PC-9 (cell line): ENCODE data around the gene FAM90A1. TPM values are rescaled to one million over a fixed set of nuclear protein-coding genes. Genes with fewer than 3 reads are reported as not detected.
"Not testable (repeated sequence)": the region's sequence is repeated elsewhere in the genome, so short reads cannot be mapped to it uniquely, and the experiment has no call there.

Experiments used
- BruUV-seq: library from RNA; stranded (reverse); fragments of 400-500 nt; replicated peaks from 2 replicates; lab custom pipeline; 2021; lab: Mats Ljungman, UMichigan
- CTCF ChIA-PET: fragments of 300-600 bp; sonication (Branson Sonifier 250); formaldehyde crosslinking; loops from one replicate; lab custom pipeline; 2022; ENCODE audit warnings: antibody characterized with exemption; lab: Charles Lee
- POLR2A ChIA-PET: fragments of 300-600 bp; sonication (Branson Sonifier 250); formaldehyde crosslinking; loops from one replicate; lab custom pipeline; 2022; ENCODE audit warnings: antibody characterized with exemption; ENCODE audit not compliant: unreplicated experiment; lab: Charles Lee
- DNase-seq, 2 experiments: peaks; one replicate each; pipeline versions ENCODE4 v3.0.0 to v3.0.0-alpha.2; 2015 to 2022; ENCODE audit warnings: mixed read lengths in 1 of 2
- H2AFZ ChIP-seq: fragments of 200-600 bp; sonication (generic); 2 replicates; pipeline ENCODE4 v1.8.1; 2017; ENCODE audit warnings: antibody characterized with exemption
- H3F3A ChIP-seq: fragments of 200-600 bp; sonication (generic); 2 replicates; pipeline ENCODE4 v1.8.1; 2017; ENCODE audit warnings: antibody characterized with exemption, mild to moderate bottlenecking, low read depth; ENCODE audit not compliant: insufficient read depth
- H3K27ac ChIP-seq: fragments of 200-600 bp; sonication (generic); 2 replicates; pipeline ENCODE4 v1.6.1; 2016; ENCODE audit warnings: mixed run types
- H3K27me3 ChIP-seq: fragments of 200-600 bp; sonication (generic); 2 replicates; pipeline ENCODE4 v1.6.1; 2016; ENCODE audit warnings: low read depth, mixed run types; ENCODE audit not compliant: insufficient read depth
- H3K36me3 ChIP-seq: fragments of 200-600 bp; sonication (generic); 2 replicates; pipeline ENCODE4 v1.6.1; 2016; ENCODE audit warnings: low read depth, mixed run types
- H3K4me1 ChIP-seq: fragments of 200-600 bp; sonication (generic); replicated peaks from 2 replicates; pipeline ENCODE4 v1.6.1; 2016; ENCODE audit warnings: mixed run types; ENCODE audit not compliant: insufficient read depth
- H3K4me2 ChIP-seq: fragments of 200-600 bp; sonication (generic); 2 replicates; pipeline ENCODE4 v1.6.1; 2017; ENCODE audit warnings: mixed run types
- H3K4me3 ChIP-seq: fragments of 200-600 bp; sonication (generic); 2 replicates; pipeline ENCODE4 v1.6.1; 2016; ENCODE audit warnings: mixed run types
- H3K79me2 ChIP-seq: fragments of 200-600 bp; sonication (generic); 2 replicates; pipeline ENCODE4 v1.6.1; 2017; ENCODE audit warnings: low read depth, mixed run types
- H3K9me2 ChIP-seq: fragments of 200-600 bp; sonication (generic); 2 replicates; pipeline ENCODE4 v1.8.1; 2017; ENCODE audit warnings: mild to moderate bottlenecking; ENCODE audit not compliant: insufficient read depth
- H3K9me3 ChIP-seq: fragments of 200-600 bp; sonication (generic); 2 replicates; pipeline ENCODE4 v1.8.1; 2016; ENCODE audit warnings: low read depth; ENCODE audit not compliant: insufficient read depth
- H4K20me1 ChIP-seq: fragments of 200-600 bp; sonication (generic); 2 replicates; pipeline ENCODE4 v1.8.1; 2017; ENCODE audit not compliant: insufficient read depth
- EZH2 ChIP-seq: fragments of 200-600 bp; sonication (generic); IDR thresholded peaks from 2 replicates; pipeline ENCODE4 v1.8.0; 2017; ENCODE audit warnings: antibody characterized with exemption, low read depth
- intact Hi-C: fragments of 100-400 bp; cut with micrococcal nuclease; formaldehyde crosslinking; loops from one replicate; pipeline ENCODE4 v1.10.0; 2022; ENCODE audit not compliant: unreplicated experiment
- total RNA-seq: library from RNA; stranded (reverse); gene quantifications from 2 replicates; pipeline ENCODE4 v1.2.3, GENCODE V29; 2021
- TF ChIP-seq, protein P1 (sequence below): fragments of 200-600 bp; sonication (generic); conservative IDR thresholded peaks from 2 replicates; pipeline ENCODE4 v1.6.1; 2017; ENCODE audit warnings: mixed run types, antibody characterized with exemption, mild to moderate bottlenecking, moderate library complexity

Gene FAM90A1
- total RNA-seq, 1 experiment from 2014 or later = 1.7 TPM

DNA sequence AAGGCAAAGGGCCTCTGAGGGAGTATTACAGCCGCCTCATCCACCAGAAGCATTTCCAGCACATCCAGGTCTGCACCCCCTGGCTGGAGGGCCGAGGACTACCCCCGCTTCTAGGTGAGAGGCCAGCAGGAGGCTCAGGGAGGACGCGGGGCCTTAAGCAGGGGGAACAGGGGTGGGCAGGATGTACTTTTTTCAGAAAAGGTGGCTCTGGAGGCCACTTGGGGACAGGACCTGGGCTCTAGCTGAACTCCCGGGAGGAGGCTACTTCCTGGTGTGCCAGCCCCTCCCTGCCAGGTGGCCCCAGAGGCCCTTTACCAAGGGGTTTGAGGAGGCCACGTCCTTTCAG, 287 bp upstream of the FAM90A1 start:
- peak overlapping the region; percentile 52 for H3K4me3 ChIP-seq

DNA sequence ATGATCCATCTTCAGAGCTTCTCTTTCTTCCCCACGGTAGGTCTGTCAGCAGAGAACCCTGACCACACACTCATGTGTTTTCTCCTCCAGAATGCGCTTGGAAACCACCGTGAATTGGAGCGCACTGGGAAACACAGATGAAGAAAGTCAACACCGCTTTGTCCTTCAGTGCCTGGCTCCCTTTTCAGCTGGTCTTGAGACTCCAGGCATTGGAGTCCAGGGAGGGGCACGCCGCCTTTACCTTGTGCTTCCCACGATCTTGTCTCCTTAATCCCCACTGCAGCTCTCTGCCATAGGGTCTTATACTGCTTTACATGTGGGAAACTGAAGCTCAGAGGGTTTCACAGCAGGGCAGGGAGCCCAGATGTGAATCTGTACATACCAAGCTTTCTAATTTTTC, 1.1 kb downstream of the FAM90A1 start:
- no TSS peak for BruUV-seq
- H2AFZ ChIP-seq = no peak overlapping the region
- H3K36me3 ChIP-seq = no peaks in the 10 kb centered on the region
- no peak for DNase-seq
- H3K9me3 ChIP-seq = no peaks in the 10 kb centered on the region
- POLR2A ChIA-PET = interaction anchor here (0.6 kb wide), 1 partner anchor 11 kb away, joined by 20 read pairs; no protein-coding TSS in a partner anchor
- TF ChIP-seq EZH2 = no peak
- TF ChIP-seq, protein P1, sequence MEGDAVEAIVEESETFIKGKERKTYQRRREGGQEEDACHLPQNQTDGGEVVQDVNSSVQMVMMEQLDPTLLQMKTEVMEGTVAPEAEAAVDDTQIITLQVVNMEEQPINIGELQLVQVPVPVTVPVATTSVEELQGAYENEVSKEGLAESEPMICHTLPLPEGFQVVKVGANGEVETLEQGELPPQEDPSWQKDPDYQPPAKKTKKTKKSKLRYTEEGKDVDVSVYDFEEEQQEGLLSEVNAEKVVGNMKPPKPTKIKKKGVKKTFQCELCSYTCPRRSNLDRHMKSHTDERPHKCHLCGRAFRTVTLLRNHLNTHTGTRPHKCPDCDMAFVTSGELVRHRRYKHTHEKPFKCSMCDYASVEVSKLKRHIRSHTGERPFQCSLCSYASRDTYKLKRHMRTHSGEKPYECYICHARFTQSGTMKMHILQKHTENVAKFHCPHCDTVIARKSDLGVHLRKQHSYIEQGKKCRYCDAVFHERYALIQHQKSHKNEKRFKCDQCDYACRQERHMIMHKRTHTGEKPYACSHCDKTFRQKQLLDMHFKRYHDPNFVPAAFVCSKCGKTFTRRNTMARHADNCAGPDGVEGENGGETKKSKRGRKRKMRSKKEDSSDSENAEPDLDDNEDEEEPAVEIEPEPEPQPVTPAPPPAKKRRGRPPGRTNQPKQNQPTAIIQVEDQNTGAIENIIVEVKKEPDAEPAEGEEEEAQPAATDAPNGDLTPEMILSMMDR = no peak
- no peak overlapping the region for H3K27ac ChIP-seq
- no peaks in the 10 kb centered on the region for H3K79me2 ChIP-seq
- H4K20me1 ChIP-seq = no peaks in the 10 kb centered on the region
- H3K9me2 ChIP-seq = no peaks in the 10 kb centered on the region
- H3K4me3 ChIP-seq = no peak overlapping the region
- CTCF ChIA-PET = interaction anchor here (0.6 to 0.7 kb wide), 2 partner anchors 138 to 178 kb away, joined by 3 to 9 read pairs; no protein-coding TSS in a partner anchor
- H3K27me3 ChIP-seq = no peaks in the 10 kb centered on the region
- no peaks in the 10 kb centered on the region for H3F3A ChIP-seq
- intact Hi-C loops = no loop called here
- H3K4me1 ChIP-seq = peaks cover 4% of the 10 kb centered on the region; the same call in 1 of the 2 replicates
- H3K4me2 ChIP-seq = no peak overlapping the region

More for the DNA sequence above, 287 bp upstream of the FAM90A1 start:
- H3K4me1 ChIP-seq, H3K9me2 ChIP-seq, CTCF ChIA-PET, H3K9me3 ChIP-seq, H3K79me2 ChIP-seq, H4K20me1 ChIP-seq, H3K27me3 ChIP-seq, BruUV-seq, H3K36me3 ChIP-seq, H3F3A ChIP-seq, intact Hi-C loops: not testable (repeated sequence)
- peak overlapping the region; percentile 77 for H2AFZ ChIP-seq
- DNase-seq = peak in 1 of 2 experiments; percentile 40
- peak overlapping the region; percentile 73 for H3K4me2 ChIP-seq
- POLR2A ChIA-PET = interaction anchor here (0.6 to 0.7 kb wide), 2 partner anchors 108 to 299 kb away, joined by 3 to 5 read pairs; no protein-coding TSS in a partner anchor
- peak overlapping the region; percentile 78 for H3K27ac ChIP-seq

DNA sequence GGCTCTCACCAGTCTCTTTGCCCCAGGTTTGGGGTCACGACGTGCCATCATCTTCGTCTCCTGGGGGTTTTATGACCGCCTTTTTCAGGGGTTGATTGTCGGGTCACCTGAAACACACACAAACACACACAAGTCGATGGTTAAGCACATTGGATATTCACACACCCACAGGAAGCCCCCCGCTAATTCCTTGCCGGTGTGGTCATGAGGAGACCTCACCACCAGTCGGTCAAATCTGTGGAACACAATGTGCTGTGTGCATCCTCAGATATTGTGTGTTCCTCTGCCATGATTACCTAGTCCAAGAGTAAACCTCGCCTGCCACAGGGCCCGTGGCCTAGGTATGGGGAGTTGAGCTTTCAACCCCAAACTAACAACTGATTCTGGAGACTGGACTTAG, 2.6 kb downstream of the FAM90A1 start:
- H3F3A ChIP-seq, H2AFZ ChIP-seq, H3K4me3 ChIP-seq, H3K27me3 ChIP-seq, H3K27ac ChIP-seq, CTCF ChIA-PET, H3K9me2 ChIP-seq, H3K79me2 ChIP-seq, H3K9me3 ChIP-seq, DNase-seq, intact Hi-C loops, H3K4me1 ChIP-seq, H3K4me2 ChIP-seq, POLR2A ChIA-PET, H3K36me3 ChIP-seq, BruUV-seq, H4K20me1 ChIP-seq: not testable (repeated sequence)

- H3K9me3 ChIP-seq, BruUV-seq, H3F3A ChIP-seq, intact Hi-C loops, H3K4me1 ChIP-seq, H2AFZ ChIP-seq, CTCF ChIA-PET, DNase-seq, H3K9me2 ChIP-seq, H4K20me1 ChIP-seq, H3K36me3 ChIP-seq, H3K4me3 ChIP-seq, H3K27ac ChIP-seq, H3K79me2 ChIP-seq, POLR2A ChIA-PET, H3K4me2 ChIP-seq, H3K27me3 ChIP-seq: not testable (repeated sequence)
Measured at GRCh38 chr12:8223646-8224045, 3.8 kb downstream of the FAM90A1 start.

GRCh38 chr12:8222303-8222702, 5.1 kb downstream of the FAM90A1 start:
- DNase-seq, H3K4me1 ChIP-seq, H2AFZ ChIP-seq, BruUV-seq, H3K9me3 ChIP-seq, intact Hi-C loops, POLR2A ChIA-PET, H3K27ac ChIP-seq, H3K36me3 ChIP-seq, H3K4me2 ChIP-seq, H3F3A ChIP-seq, H3K79me2 ChIP-seq, H4K20me1 ChIP-seq, CTCF ChIA-PET, H3K4me3 ChIP-seq, H3K9me2 ChIP-seq: not testable (repeated sequence)
- H3K27me3 ChIP-seq = peaks cover 14% of the 10 kb centered on the region; the same call in 1 of the 2 replicates

DNA sequence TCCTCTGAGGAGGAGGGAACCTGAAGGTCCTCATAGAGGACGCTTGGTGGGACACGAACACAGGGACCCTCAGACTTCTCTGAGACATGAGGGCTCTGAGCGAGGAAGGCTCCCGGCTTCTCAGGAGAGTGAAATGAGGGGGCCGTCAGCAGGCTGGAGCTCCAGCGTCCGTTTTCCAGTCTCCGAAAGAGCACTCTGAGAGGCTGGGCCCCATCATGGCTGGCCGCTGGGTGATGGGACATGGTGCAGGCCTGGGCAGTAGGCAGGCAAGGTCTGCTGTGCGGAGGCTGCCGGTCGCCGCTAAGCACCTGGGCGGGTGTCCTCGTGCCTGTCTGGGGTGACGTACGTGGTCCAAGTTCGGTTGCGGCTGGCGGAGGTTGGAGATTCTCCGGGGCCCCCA, 5.6 kb downstream of the FAM90A1 start:
- H3K4me1 ChIP-seq, H3K4me3 ChIP-seq, H3K9me3 ChIP-seq, H3K9me2 ChIP-seq, BruUV-seq, H4K20me1 ChIP-seq, H3K4me2 ChIP-seq, H3K27ac ChIP-seq, intact Hi-C loops, H3K36me3 ChIP-seq, H3F3A ChIP-seq, CTCF ChIA-PET, DNase-seq, POLR2A ChIA-PET, H2AFZ ChIP-seq, H3K79me2 ChIP-seq: not testable (repeated sequence)
- H3K27me3 ChIP-seq = peaks cover 14% of the 10 kb centered on the region; the same call in 1 of the 2 replicates

DNA sequence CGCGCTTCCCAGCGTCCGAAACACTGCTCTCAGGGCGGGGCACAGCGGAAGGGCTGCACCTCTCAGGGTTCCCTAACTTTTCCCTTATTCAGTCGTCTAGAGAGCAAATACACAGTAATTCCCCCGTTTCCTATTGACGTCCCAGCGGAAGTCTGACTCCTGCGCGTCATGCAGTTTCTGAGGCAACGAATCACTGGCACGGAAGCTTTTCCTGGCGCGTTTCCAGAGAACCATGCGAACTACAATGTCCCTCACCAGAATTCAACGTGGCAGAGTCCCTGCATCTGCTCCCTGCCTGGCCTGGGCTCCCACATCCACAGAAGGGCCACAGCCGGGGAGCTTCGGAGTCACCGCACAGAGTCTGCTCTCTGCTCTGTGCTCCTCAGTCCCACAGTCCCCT, 6.0 kb downstream of the FAM90A1 start:
- H3K4me1 ChIP-seq, H3K4me2 ChIP-seq, H3K9me3 ChIP-seq, DNase-seq, H3K4me3 ChIP-seq, H4K20me1 ChIP-seq, H3F3A ChIP-seq, H3K9me2 ChIP-seq, CTCF ChIA-PET, H3K36me3 ChIP-seq, H2AFZ ChIP-seq, POLR2A ChIA-PET, H3K79me2 ChIP-seq, intact Hi-C loops, BruUV-seq, H3K27ac ChIP-seq: not testable (repeated sequence)
- peaks cover 14% of the 10 kb centered on the region; the same call in 1 of the 2 replicates for H3K27me3 ChIP-seq
